ELR (cell line): Measurements from ENCODE around the gene NPTX2.
"Not testable (repeated sequence)": the region's sequence is repeated elsewhere in the genome, so short reads cannot be mapped to it uniquely, and the experiment has no call there.

Source experiments
- DNase-seq: peaks from one replicate; pipeline ENCODE4 v3.0.0-alpha.2; 2015; ENCODE audit warnings: low read depth

The NPTX2 gene

GRCh38 chr7:98617051-98617959 is at the start of gene NPTX2:
Gene NPTX2 (plus strand): TSS chr7:98617285. CDS start chr7:98617462, 177 bp downstream.
- DNase-seq: no peak

- DNase-seq: no peak
Observed at GRCh38 chr7:98567991-98568390, 49.1 kb upstream of the NPTX2 start.

- no peak for DNase-seq
Observed at GRCh38 chr7:98568891-98569290, 48.2 kb upstream of the NPTX2 start.

- no peak for DNase-seq
Observed at GRCh38 chr7:98569691-98570337, 47.3 kb upstream of the NPTX2 start.

- DNase-seq: no peak
Observed at GRCh38 chr7:98571006-98571405, 46.1 kb upstream of the NPTX2 start.

GRCh38 chr7:98571986-98572385 is 45.1 kb upstream of the NPTX2 start:
- no peak for DNase-seq

- DNase-seq: not testable (repeated sequence)
Observed at GRCh38 chr7:98572716-98573115, 44.4 kb upstream of the NPTX2 start.

GRCh38 chr7:98573816-98574215 is 43.3 kb upstream of the NPTX2 start:
- no peak for DNase-seq

GRCh38 chr7:98575878-98576277 is 41.2 kb upstream of the NPTX2 start:
- no peak for DNase-seq

- DNase-seq: no peak
Observed at GRCh38 chr7:98584830-98585229, 32.3 kb upstream of the NPTX2 start.

- no peak for DNase-seq
Observed at GRCh38 chr7:98591926-98592325, 25.2 kb upstream of the NPTX2 start.

- DNase-seq: no peak
Observed at GRCh38 chr7:98594348-98594747, 22.7 kb upstream of the NPTX2 start.

GRCh38 chr7:98594787-98595186 is 22.3 kb upstream of the NPTX2 start:
- no peak for DNase-seq

- no peak for DNase-seq
Observed at GRCh38 chr7:98598846-98599615, 18.1 kb upstream of the NPTX2 start.

GRCh38 chr7:98599886-98600285 is 17.2 kb upstream of the NPTX2 start:
- DNase-seq: no peak

- no peak for DNase-seq
Observed at GRCh38 chr7:98602755-98603398, 14.2 kb upstream of the NPTX2 start.

- DNase-seq: no peak
Observed at GRCh38 chr7:98603399-98603788, 13.7 kb upstream of the NPTX2 start.

- DNase-seq: peak; percentile 9
Observed at GRCh38 chr7:98613601-98614425, 3.3 kb upstream of the NPTX2 start.

GRCh38 chr7:98616381-98617050 is 569 bp upstream of the NPTX2 start:
- no peak for DNase-seq

- no peak for DNase-seq
Observed at GRCh38 chr7:98617960-98618418, 904 bp downstream of the NPTX2 start.

- DNase-seq: no peak
Observed at GRCh38 chr7:98618786-98619185, 1.7 kb downstream of the NPTX2 start.
